A549 (cell line): ENCODE results near the gene ARHGAP12. TPM values are rescaled to one million over a fixed set of nuclear protein-coding genes. Genes with fewer than 3 reads are reported as not detected.

ENCODE experiments used
- ATAC-seq, 2 experiments: fragments of 200-7000 bp in 1 of 2; fragments of >200 bp in 1 of 2; cut with Nextera tagmentation in 1 of 2; cut with Tn5 transposase in 1 of 2; 3 replicates each; pipeline versions ENCODE4 v1.8.0 to v1.9.1; 2018 to 2020; ENCODE audit warnings: mild to moderate bottlenecking in 1 of 2, moderate library complexity in 1 of 2
- CTCF ChIA-PET: fragments of 300-600 bp; sonication (Branson Sonifier 250); formaldehyde crosslinking; extraction: SDS; loops from one replicate; lab custom pipeline; 2021; ENCODE audit warnings: antibody characterized with exemption, inconsistent platforms; lab: Yijun Ruan, JAX
- POLR2A ChIA-PET: fragments of 350-600 bp; formaldehyde crosslinking; extraction: SDS; loops from one replicate; lab custom pipeline; 2021; ENCODE audit warnings: antibody characterized with exemption, inconsistent platforms; lab: Yijun Ruan, JAX
- DNase-seq, 2 experiments: peaks; one replicate each; pipeline versions ENCODE4 v3.0.0 to v3.0.0-alpha.2; 2011 to 2016; ENCODE audit warnings: low read depth in 1 of 2, low spot score in 1 of 2
- FAIRE-seq: peaks from 2 replicates; lab custom pipeline; 2011; peaks lifted over from hg19 to GRCh38; lab: Jason Lieb, UNC
- H3K27ac ChIP-seq, 2 experiments: fragments of >200 bp; sonication (Bioruptor Twin); formaldehyde crosslinking; 3 replicates each; pipeline ENCODE4 v1.5.1; 2016 to 2017
- H3K4me1 ChIP-seq: fragments of >200 bp; sonication (Bioruptor Twin); formaldehyde crosslinking; 3 replicates; pipeline ENCODE4 v1.6.1; 2016
- H3K4me2 ChIP-seq: fragments of >200 bp; sonication (Bioruptor Twin); formaldehyde crosslinking; 3 replicates; pipeline ENCODE4 v1.6.1; 2016
- H3K4me3 ChIP-seq: fragments of >200 bp; sonication (Bioruptor Twin); formaldehyde crosslinking; 3 replicates; pipeline ENCODE4 v1.5.1; 2016
- H3K9me3 ChIP-seq: fragments of >200 bp; sonication (Bioruptor Twin); formaldehyde crosslinking; 3 replicates; pipeline ENCODE4 v1.6.1; 2016
- ATOH8 ChIP-seq: fragments of 250-450 bp; sonication (Bioruptor Pico); IDR thresholded peaks from 2 replicates; pipeline ENCODE4 v1.5.0; 2020; ENCODE audit warnings: low read depth, mild to moderate bottlenecking, moderate library complexity
- BHLHE40 ChIP-seq: IDR thresholded peaks from 2 replicates; pipeline ENCODE4 v1.6.1; 2012; ENCODE audit warnings: low read depth, low read length, inconsistent platforms
- CBX2 ChIP-seq: fragments of 200-600 bp; sonication (generic); IDR thresholded peaks from 2 replicates; pipeline ENCODE4 v1.6.1; 2016; ENCODE audit warnings: low read depth, mild to moderate bottlenecking, borderline replicate concordance
- CBX8 ChIP-seq: fragments of 200-600 bp; sonication (generic); IDR thresholded peaks from 2 replicates; pipeline ENCODE4 v1.6.1; 2016
- CEBPB ChIP-seq, 2 experiments: fragments of >200 bp in 1 of 2; sonication (Bioruptor Twin) in 1 of 2; formaldehyde crosslinking in 1 of 2; IDR thresholded peaks; 2 replicates each; pipeline ENCODE4 v1.6.1; 2012 to 2016
- EP300 ChIP-seq, 2 experiments: fragments of >200 bp; sonication (Bioruptor Twin); formaldehyde crosslinking; IDR thresholded peaks; 2 replicates in 1 of 2; 3 replicates in 1 of 2; pipeline ENCODE4 v1.6.1; 2016 to 2017
- ESRRA ChIP-seq: fragments of 150-350 bp; IDR thresholded peaks from 2 replicates; pipeline ENCODE4 v1.6.1; 2014; ENCODE audit warnings: mild to moderate bottlenecking, low read length, borderline replicate concordance
- FOXS1 ChIP-seq: fragments of 250-450 bp; sonication (Bioruptor Pico); IDR thresholded peaks from 2 replicates; pipeline ENCODE4 v1.5.0; 2020; ENCODE audit warnings: mild to moderate bottlenecking, moderate library complexity
- HEYL ChIP-seq: fragments of 250-450 bp; sonication (Bioruptor Pico); IDR thresholded peaks from 2 replicates; pipeline ENCODE4 v1.8.0; 2021; ENCODE audit warnings: mild to moderate bottlenecking, moderate library complexity
- HOXA7 ChIP-seq: fragments of 250-450 bp; sonication (Bioruptor Pico); IDR thresholded peaks from 2 replicates; pipeline ENCODE4 v1.5.0; 2020; ENCODE audit warnings: mild to moderate bottlenecking, moderate library complexity
- HOXB13 ChIP-seq: fragments of 250-450 bp; sonication (Bioruptor Pico); IDR thresholded peaks from 2 replicates; pipeline ENCODE4 v1.5.0; 2020; ENCODE audit warnings: low read depth, mild to moderate bottlenecking, moderate library complexity
- KDM1A ChIP-seq: fragments of 200-600 bp; sonication (generic); IDR thresholded peaks from 2 replicates; pipeline ENCODE4 v1.6.1; 2016; ENCODE audit warnings: low read depth, mild to moderate bottlenecking
- MYC ChIP-seq: IDR thresholded peaks from 2 replicates; pipeline ENCODE4 v1.6.1; 2012; ENCODE audit warnings: mild to moderate bottlenecking, inconsistent platforms, low read length, improper control_type of control experiment, borderline replicate concordance
- NR3C1 ChIP-seq: fragments of >200 bp; sonication (Bioruptor Twin); formaldehyde crosslinking; IDR thresholded peaks from 3 replicates; pipeline ENCODE4 v1.6.1; 2017
- PHF8 ChIP-seq: fragments of 200-600 bp; sonication (generic); IDR thresholded peaks from 2 replicates; pipeline ENCODE4 v1.6.1; 2016; ENCODE audit warnings: low read depth, mild to moderate bottlenecking, antibody characterized with exemption, moderate library complexity, borderline replicate concordance
- POLR2A ChIP-seq: IDR thresholded peaks from 2 replicates; pipeline ENCODE4 v1.6.1; 2012; ENCODE audit warnings: mild to moderate bottlenecking, low read length
- RARB ChIP-seq: fragments of 250-450 bp; sonication (Bioruptor Pico); IDR thresholded peaks from 2 replicates; pipeline ENCODE4 v1.8.0; 2021; ENCODE audit warnings: mild to moderate bottlenecking, moderate library complexity
- RCOR1 ChIP-seq: fragments of 150-350 bp; IDR thresholded peaks from 2 replicates; pipeline ENCODE4 v1.6.1; 2014; ENCODE audit warnings: antibody characterized with exemption, low read length, low read depth
- TP53 ChIP-seq: fragments of 250-450 bp; sonication (Bioruptor Pico); IDR thresholded peaks from 2 replicates; pipeline ENCODE4 v1.5.0; 2021; ENCODE audit warnings: mild to moderate bottlenecking, moderate library complexity
- ZNF302 ChIP-seq: fragments of 250-450 bp; sonication (Bioruptor Pico); IDR thresholded peaks from 2 replicates; pipeline ENCODE4 v1.9.0; 2021; ENCODE audit warnings: inconsistent platforms, mild to moderate bottlenecking, moderate library complexity
- ZSCAN20 ChIP-seq: fragments of 250-450 bp; sonication (Bioruptor Pico); IDR thresholded peaks from 2 replicates; pipeline ENCODE4 v1.8.0; 2022; ENCODE audit warnings: mild to moderate bottlenecking, moderate library complexity
- WGBS: methylation state at CpG from one replicate; pipeline ENCODE4 v1.1.6; 2017; ENCODE audit errors: missing lambda C conversion rate; 5-methylcytosine and 5-hydroxymethylcytosine counted together
- polyA plus RNA-seq, 4 experiments: library from polyadenylated mRNA; depleted of rRNA in 3 of 4; stranded (reverse); fragments of >200 nt; fragmentation: RNase III in 1 of 4; extraction: RNeasy Plus Mini Kit Qiagen cat#74134 plus additional on column Dnase treatment in 1 of 4; gene quantifications; 2 replicates in 3 of 4; 3 replicates in 1 of 4; pipeline ENCODE4 v1.2.3, GENCODE V29; 2011 to 2017
- TF ChIP-seq, protein P1 (sequence below): fragments of >200 bp; sonication (Bioruptor Twin); formaldehyde crosslinking; IDR thresholded peaks from 3 replicates; pipeline ENCODE4 v1.5.1; 2016
- TF ChIP-seq, protein P2 (sequence below): fragments of 450-650 bp; IDR thresholded peaks from 2 replicates; pipeline ENCODE4 v1.6.1; 2014; ENCODE audit warnings: antibody characterized with exemption
- TF ChIP-seq, protein P3 (sequence below): fragments of 200-600 bp; sonication (generic); IDR thresholded peaks from 2 replicates; pipeline ENCODE4 v1.6.1; 2016; ENCODE audit warnings: antibody characterized with exemption, mild to moderate bottlenecking, moderate library complexity
- TF ChIP-seq, protein P4 (sequence below): fragments of >200 bp; sonication (Bioruptor Twin); formaldehyde crosslinking; IDR thresholded peaks from 2 replicates; pipeline ENCODE4 v1.6.1; 2016
- TF ChIP-seq, protein P5 (sequence below): IDR thresholded peaks from 2 replicates; pipeline ENCODE4 v1.6.1; 2012

The ARHGAP12 gene
- polyA plus RNA-seq, 2 of the 4 experiments (the other 2 are of a cell fraction) = 22.1 to 49.3 TPM

DNA sequence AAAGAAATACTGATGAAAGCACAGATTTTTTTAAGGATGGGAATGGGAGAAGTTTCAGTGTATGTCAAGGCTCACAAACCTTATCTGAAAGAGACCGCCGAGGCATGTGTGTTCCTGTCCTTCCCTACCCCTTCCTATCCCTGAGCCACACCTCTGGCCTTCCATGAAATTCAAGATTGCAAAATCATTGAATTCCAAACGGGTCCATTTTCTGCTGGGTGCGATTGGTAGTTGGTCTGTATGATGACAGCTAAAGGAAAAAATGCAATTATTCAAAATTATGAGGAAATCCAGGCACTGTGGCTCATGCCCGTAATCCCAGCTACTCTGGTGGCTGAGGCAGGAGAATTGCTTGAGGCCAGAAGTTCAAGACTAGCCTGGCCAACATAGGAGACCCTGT lies 170.1 kb downstream of the ARHGAP12 start:
- H3K27ac ChIP-seq = no peak overlapping the region
- WGBS = 83% methylated on average over 5 of the region's 5 CpGs
- no peak for DNase-seq
- TF ChIP-seq ATOH8 (CRISPR knock-in tag) (no peak), FOXS1 (CRISPR knock-in tag) (no peak), HOXA7 (no peak), ZSCAN20 (CRISPR knock-in tag) (no peak), TP53 (no peak), MYC (no peak), RCOR1 (no peak), CEBPB (IDR thresholded peaks at IDR 0.05) (no peak), HEYL (CRISPR knock-in tag) (no peak), CBX8 (no peak), CBX2 (no peak), NR3C1 (no peak), BHLHE40 (no peak), EP300 (IDR thresholded peaks at IDR 0.05) (no peak)
- TF ChIP-seq, protein P1, sequence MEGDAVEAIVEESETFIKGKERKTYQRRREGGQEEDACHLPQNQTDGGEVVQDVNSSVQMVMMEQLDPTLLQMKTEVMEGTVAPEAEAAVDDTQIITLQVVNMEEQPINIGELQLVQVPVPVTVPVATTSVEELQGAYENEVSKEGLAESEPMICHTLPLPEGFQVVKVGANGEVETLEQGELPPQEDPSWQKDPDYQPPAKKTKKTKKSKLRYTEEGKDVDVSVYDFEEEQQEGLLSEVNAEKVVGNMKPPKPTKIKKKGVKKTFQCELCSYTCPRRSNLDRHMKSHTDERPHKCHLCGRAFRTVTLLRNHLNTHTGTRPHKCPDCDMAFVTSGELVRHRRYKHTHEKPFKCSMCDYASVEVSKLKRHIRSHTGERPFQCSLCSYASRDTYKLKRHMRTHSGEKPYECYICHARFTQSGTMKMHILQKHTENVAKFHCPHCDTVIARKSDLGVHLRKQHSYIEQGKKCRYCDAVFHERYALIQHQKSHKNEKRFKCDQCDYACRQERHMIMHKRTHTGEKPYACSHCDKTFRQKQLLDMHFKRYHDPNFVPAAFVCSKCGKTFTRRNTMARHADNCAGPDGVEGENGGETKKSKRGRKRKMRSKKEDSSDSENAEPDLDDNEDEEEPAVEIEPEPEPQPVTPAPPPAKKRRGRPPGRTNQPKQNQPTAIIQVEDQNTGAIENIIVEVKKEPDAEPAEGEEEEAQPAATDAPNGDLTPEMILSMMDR = no peak
- TF ChIP-seq, protein P2, sequence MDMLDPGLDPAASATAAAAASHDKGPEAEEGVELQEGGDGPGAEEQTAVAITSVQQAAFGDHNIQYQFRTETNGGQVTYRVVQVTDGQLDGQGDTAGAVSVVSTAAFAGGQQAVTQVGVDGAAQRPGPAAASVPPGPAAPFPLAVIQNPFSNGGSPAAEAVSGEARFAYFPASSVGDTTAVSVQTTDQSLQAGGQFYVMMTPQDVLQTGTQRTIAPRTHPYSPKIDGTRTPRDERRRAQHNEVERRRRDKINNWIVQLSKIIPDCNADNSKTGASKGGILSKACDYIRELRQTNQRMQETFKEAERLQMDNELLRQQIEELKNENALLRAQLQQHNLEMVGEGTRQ = no peak
- TF ChIP-seq, protein P3, sequence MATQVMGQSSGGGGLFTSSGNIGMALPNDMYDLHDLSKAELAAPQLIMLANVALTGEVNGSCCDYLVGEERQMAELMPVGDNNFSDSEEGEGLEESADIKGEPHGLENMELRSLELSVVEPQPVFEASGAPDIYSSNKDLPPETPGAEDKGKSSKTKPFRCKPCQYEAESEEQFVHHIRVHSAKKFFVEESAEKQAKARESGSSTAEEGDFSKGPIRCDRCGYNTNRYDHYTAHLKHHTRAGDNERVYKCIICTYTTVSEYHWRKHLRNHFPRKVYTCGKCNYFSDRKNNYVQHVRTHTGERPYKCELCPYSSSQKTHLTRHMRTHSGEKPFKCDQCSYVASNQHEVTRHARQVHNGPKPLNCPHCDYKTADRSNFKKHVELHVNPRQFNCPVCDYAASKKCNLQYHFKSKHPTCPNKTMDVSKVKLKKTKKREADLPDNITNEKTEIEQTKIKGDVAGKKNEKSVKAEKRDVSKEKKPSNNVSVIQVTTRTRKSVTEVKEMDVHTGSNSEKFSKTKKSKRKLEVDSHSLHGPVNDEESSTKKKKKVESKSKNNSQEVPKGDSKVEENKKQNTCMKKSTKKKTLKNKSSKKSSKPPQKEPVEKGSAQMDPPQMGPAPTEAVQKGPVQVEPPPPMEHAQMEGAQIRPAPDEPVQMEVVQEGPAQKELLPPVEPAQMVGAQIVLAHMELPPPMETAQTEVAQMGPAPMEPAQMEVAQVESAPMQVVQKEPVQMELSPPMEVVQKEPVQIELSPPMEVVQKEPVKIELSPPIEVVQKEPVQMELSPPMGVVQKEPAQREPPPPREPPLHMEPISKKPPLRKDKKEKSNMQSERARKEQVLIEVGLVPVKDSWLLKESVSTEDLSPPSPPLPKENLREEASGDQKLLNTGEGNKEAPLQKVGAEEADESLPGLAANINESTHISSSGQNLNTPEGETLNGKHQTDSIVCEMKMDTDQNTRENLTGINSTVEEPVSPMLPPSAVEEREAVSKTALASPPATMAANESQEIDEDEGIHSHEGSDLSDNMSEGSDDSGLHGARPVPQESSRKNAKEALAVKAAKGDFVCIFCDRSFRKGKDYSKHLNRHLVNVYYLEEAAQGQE = no peak
- TF ChIP-seq, protein P4, sequence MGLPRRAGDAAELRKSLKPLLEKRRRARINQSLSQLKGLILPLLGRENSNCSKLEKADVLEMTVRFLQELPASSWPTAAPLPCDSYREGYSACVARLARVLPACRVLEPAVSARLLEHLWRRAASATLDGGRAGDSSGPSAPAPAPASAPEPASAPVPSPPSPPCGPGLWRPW = no peak
- TF ChIP-seq, protein P5, sequence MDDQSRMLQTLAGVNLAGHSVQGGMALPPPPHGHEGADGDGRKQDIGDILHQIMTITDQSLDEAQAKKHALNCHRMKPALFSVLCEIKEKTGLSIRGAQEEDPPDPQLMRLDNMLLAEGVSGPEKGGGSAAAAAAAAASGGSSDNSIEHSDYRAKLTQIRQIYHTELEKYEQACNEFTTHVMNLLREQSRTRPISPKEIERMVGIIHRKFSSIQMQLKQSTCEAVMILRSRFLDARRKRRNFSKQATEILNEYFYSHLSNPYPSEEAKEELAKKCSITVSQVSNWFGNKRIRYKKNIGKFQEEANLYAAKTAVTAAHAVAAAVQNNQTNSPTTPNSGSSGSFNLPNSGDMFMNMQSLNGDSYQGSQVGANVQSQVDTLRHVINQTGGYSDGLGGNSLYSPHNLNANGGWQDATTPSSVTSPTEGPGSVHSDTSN = no peak
- no peak for FAIRE-seq
- ChIA-PET CTCF (no interaction called here), POLR2A (no interaction called here)
- no peaks in the 10 kb centered on the region for H3K9me3 ChIP-seq
- peaks cover 25% of the 10 kb centered on the region for H3K4me1 ChIP-seq
- no peak for ATAC-seq
- H3K4me3 ChIP-seq = peak overlapping the region; percentile 64; the same call in 2 of the 3 replicates
- peak overlapping the region; percentile 99 for H3K4me2 ChIP-seq

DNA sequence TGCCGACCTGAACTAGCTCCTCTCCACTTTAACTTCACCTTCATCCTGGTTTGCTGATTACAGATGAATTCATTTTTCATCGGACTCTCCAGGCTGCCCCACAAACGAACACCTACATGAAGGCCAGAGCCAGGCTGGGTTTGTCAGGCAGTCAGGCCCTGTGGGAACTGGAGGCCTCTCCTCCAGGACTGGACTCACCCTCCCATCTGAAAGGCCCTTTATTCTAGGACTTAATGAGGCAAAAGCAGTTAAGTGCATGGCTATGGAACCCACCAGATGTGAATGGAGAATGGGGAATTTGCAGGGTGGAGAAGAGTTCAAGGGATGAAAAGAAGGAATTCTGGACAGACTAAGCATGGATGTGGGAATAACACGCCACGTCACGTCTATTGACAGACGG lies 170.8 kb downstream of the ARHGAP12 start:
- H3K27ac ChIP-seq = no peak overlapping the region
- no peaks in the 10 kb centered on the region for H3K9me3 ChIP-seq
- ATAC-seq = no peak
- DNase-seq = no peak
- no peak for FAIRE-seq
- CTCF ChIA-PET = interaction anchor here (0.7 kb wide), 1 partner anchor 13 kb away, joined by 4 read pairs; no protein-coding TSS in a partner anchor
- POLR2A ChIA-PET = interaction anchor here (1.0 kb wide), 1 partner anchor 726 kb away, joined by 3 read pairs; the partner anchor contains the start of gene ZNF438
- no peak overlapping the region for H3K4me3 ChIP-seq
- peaks cover 25% of the 10 kb centered on the region for H3K4me1 ChIP-seq
- WGBS = 93% methylated on average over 7 of the region's 7 CpGs
- no peak overlapping the region for H3K4me2 ChIP-seq
- TF ChIP-seq POLR2A (no peak), HOXB13 (CRISPR knock-in tag) (no peak), ESRRA (no peak), ZNF302 (no peak), RARB (CRISPR knock-in tag) (no peak), HOXA7 (no peak), RCOR1 (no peak), KDM1A (no peak), PHF8 (no peak)
- TF ChIP-seq, protein P1 = no peak
- TF ChIP-seq, protein P5 = no peak
